Measurements from ENCODE around the gene SART3. TPM values are rescaled to one million over a fixed set of nuclear protein-coding genes. Genes with fewer than 3 reads are reported as not detected.

Gene SART3
- total and polyA plus RNA-seq, 10 of the 15 experiments (the other 5 are each of a cell fraction or from before 2014, with no cell fraction given) = 8.8 to 179 (median 54.9) TPM

DNA sequence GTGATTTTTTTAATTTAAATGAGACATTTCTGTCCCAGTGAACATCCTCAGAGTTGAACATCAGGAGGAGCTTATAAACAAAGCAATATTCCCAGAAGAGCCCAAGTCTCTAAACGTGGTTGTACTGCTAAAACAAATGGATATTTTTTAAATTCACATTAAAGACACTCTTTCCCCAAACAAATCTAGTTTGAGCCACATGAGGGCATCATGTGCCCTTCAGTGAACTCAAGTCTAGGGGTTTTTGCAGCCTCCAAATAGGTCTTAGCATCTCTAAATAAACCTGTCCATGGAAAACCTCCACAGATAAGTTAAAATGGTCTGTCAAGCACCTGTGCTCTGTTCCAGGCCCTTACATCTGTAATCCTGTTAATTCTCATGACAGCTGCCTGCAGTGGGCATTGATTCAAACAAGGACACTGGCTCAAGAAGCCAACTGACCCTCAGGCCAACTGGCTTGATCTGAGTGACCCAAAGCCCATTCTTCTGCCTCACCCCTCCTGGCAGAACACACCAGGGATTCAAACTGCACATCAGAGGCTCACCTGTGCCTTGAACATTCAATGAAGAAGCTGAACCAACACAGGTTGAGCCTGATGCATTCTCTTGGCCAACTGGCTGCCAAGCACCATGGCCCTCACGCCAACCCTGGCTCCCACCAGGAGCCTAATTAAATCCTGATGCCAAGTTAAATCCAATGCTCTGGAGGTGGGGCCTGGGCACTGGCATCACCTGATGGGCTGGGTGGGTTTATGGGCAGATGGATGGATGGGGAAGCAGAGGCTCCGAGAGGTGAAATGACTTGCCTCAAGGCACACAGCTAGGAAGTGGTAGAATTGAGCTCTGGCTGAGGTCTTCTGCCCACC, 10.0 kb upstream of the SART3 start (continued):
- TF ChIP-seq, protein P1, sequence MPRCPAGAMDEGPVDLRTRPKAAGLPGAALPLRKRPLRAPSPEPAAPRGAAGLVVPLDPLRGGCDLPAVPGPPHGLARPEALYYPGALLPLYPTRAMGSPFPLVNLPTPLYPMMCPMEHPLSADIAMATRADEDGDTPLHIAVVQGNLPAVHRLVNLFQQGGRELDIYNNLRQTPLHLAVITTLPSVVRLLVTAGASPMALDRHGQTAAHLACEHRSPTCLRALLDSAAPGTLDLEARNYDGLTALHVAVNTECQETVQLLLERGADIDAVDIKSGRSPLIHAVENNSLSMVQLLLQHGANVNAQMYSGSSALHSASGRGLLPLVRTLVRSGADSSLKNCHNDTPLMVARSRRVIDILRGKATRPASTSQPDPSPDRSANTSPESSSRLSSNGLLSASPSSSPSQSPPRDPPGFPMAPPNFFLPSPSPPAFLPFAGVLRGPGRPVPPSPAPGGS (IDR thresholded peaks at IDR 0.05; ENCODE audit: borderline replicate concordance, insufficient read depth, low read depth, low read length, poor library complexity, severe bottlenecking) = no peak
- TF ChIP-seq POU2F2 (IDR thresholded peaks at IDR 0.05; ENCODE audit: borderline replicate concordance, low read depth, low read length) (no peak), NRF1 (conservative IDR thresholded peaks at IDR 0.05; ENCODE audit: low read depth, low read length) (no peak), SREBF1 (IDR thresholded peaks at IDR 0.05; ENCODE audit: low read length) (no peak), POLR2AphosphoS5 (IDR thresholded peaks at IDR 0.05; ENCODE audit: low read length) (0 out of 2 replicates have a peak, but pooled peaks have one; percentile 15), ZSCAN29 (IDR thresholded peaks at IDR 0.05) (no peak), SMAD1 (IDR thresholded peaks at IDR 0.05; ENCODE audit: low read depth, partially characterized antibody) (peak; percentile 31), NFXL1 (IDR thresholded peaks at IDR 0.05; ENCODE audit: borderline replicate concordance) (no peak), TCF3 (IDR thresholded peaks at IDR 0.05; ENCODE audit: borderline replicate concordance, insufficient read depth, low read depth, low read length) (no peak), SRF (IDR thresholded peaks at IDR 0.05; ENCODE audit: low read depth in 2 of 2, low read length in 2 of 2) (no peak), ETV6 (conservative IDR thresholded peaks at IDR 0.05 in 1 of 2, IDR thresholded peaks at IDR 0.05 in 1 of 2; ENCODE audit: borderline replicate concordance in 1 of 2, low read depth in 1 of 2) (no peak), CREB1 (IDR thresholded peaks at IDR 0.05; ENCODE audit: low read depth) (no peak), POLR2A (IDR thresholded peaks at IDR 0.05; ENCODE audit: low read depth, low read length) (no peak), RB1 (IDR thresholded peaks at IDR 0.05; ENCODE audit: borderline replicate concordance) (no peak), MTA3 (IDR thresholded peaks at IDR 0.05; ENCODE audit: borderline replicate concordance, low read length) (no peak), MTA2 (IDR thresholded peaks at IDR 0.05; ENCODE audit: low read depth) (no peak), USF1 (IDR thresholded peaks at IDR 0.05; ENCODE audit: borderline replicate concordance, extremely low read length, insufficient read depth, low read depth, low read length) (no peak)
- TF ChIP-seq, protein P2, sequence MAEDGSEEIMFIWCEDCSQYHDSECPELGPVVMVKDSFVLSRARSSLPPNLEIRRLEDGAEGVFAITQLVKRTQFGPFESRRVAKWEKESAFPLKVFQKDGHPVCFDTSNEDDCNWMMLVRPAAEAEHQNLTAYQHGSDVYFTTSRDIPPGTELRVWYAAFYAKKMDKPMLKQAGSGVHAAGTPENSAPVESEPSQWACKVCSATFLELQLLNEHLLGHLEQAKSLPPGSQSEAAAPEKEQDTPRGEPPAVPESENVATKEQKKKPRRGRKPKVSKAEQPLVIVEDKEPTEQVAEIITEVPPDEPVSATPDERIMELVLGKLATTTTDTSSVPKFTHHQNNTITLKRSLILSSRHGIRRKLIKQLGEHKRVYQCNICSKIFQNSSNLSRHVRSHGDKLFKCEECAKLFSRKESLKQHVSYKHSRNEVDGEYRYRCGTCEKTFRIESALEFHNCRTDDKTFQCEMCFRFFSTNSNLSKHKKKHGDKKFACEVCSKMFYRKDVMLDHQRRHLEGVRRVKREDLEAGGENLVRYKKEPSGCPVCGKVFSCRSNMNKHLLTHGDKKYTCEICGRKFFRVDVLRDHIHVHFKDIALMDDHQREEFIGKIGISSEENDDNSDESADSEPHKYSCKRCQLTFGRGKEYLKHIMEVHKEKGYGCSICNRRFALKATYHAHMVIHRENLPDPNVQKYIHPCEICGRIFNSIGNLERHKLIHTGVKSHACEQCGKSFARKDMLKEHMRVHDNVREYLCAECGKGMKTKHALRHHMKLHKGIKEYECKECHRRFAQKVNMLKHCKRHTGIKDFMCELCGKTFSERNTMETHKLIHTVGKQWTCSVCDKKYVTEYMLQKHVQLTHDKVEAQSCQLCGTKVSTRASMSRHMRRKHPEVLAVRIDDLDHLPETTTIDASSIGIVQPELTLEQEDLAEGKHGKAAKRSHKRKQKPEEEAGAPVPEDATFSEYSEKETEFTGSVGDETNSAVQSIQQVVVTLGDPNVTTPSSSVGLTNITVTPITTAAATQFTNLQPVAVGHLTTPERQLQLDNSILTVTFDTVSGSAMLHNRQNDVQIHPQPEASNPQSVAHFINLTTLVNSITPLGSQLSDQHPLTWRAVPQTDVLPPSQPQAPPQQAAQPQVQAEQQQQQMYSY (CRISPR knock-in tag; IDR thresholded peaks at IDR 0.05) = no peak
- TF ChIP-seq, protein P3, sequence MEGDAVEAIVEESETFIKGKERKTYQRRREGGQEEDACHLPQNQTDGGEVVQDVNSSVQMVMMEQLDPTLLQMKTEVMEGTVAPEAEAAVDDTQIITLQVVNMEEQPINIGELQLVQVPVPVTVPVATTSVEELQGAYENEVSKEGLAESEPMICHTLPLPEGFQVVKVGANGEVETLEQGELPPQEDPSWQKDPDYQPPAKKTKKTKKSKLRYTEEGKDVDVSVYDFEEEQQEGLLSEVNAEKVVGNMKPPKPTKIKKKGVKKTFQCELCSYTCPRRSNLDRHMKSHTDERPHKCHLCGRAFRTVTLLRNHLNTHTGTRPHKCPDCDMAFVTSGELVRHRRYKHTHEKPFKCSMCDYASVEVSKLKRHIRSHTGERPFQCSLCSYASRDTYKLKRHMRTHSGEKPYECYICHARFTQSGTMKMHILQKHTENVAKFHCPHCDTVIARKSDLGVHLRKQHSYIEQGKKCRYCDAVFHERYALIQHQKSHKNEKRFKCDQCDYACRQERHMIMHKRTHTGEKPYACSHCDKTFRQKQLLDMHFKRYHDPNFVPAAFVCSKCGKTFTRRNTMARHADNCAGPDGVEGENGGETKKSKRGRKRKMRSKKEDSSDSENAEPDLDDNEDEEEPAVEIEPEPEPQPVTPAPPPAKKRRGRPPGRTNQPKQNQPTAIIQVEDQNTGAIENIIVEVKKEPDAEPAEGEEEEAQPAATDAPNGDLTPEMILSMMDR (IDR thresholded peaks at IDR 0.05 in 2 of 3, conservative IDR thresholded peaks at IDR 0.05 in 1 of 3; ENCODE audit: control insufficient read depth in 2 of 3, extremely low read depth in 1 of 3, insufficient read depth in 1 of 3, low read depth in 3 of 3, low read length in 3 of 3) = peak; percentile 42 to 53 (median 49); a peak in 4 of 6 replicates
- TF ChIP-seq, protein P4, sequence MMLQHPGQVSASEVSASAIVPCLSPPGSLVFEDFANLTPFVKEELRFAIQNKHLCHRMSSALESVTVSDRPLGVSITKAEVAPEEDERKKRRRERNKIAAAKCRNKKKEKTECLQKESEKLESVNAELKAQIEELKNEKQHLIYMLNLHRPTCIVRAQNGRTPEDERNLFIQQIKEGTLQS (IDR thresholded peaks at IDR 0.05; ENCODE audit: borderline replicate concordance, extremely low read depth, low read depth, low read length) = no peak

All from GM12878 (cell line).